PC-3 (cell line): ENCODE measurements around the gene HPCA. TPM values are rescaled to one million over a fixed set of nuclear protein-coding genes. Genes with fewer than 3 reads are reported as not detected.

ENCODE experiments used
- ATAC-seq: fragments of 200-7000 bp; cut with Tn5 transposase; 2 replicates; pipeline ENCODE4 v1.9.1; 2020; ENCODE audit warnings: mild to moderate bottlenecking, moderate library complexity
- BruUV-seq: library from RNA; stranded (reverse); fragments of 400-500 nt; replicated peaks from 2 replicates; lab custom pipeline; 2021; lab: Mats Ljungman, UMichigan
- CTCF ChIA-PET: fragments of 300-600 bp; sonication (Branson Sonifier 250); formaldehyde crosslinking; loops from one replicate; lab custom pipeline; 2022; ENCODE audit warnings: antibody characterized with exemption; lab: Charles Lee
- POLR2A ChIA-PET: fragments of 300-600 bp; sonication (Branson Sonifier 250); formaldehyde crosslinking; loops from one replicate; lab custom pipeline; 2022; ENCODE audit warnings: antibody characterized with exemption; ENCODE audit not compliant: unreplicated experiment; lab: Charles Lee
- DNase-seq: peaks from one replicate; pipeline ENCODE4 v3.0.0-alpha.2; 2015
- H2AFZ ChIP-seq: fragments of 300-600 bp; sonication (generic); 2 replicates; pipeline ENCODE4 v1.6.0; 2016; ENCODE audit warnings: antibody characterized with exemption, low read length
- H3F3A ChIP-seq: fragments of 300-600 bp; sonication (generic); one replicate; pipeline ENCODE4 v1.6.0; 2017; ENCODE audit warnings: antibody characterized with exemption, low read length, control low read depth, mild to moderate bottlenecking; ENCODE audit not compliant: unreplicated experiment
- H3K27ac ChIP-seq: fragments of 300-600 bp; sonication (generic); 2 replicates; pipeline ENCODE4 v1.5.1; 2016; ENCODE audit warnings: mild to moderate bottlenecking, low read length
- H3K27me3 ChIP-seq: fragments of 300-600 bp; sonication (generic); 2 replicates; pipeline ENCODE4 v1.6.1; 2016; ENCODE audit warnings: low read length, mixed read lengths
- H3K36me3 ChIP-seq: fragments of 300-600 bp; sonication (generic); 2 replicates; pipeline ENCODE4 v1.6.1; 2016; ENCODE audit warnings: low read depth, mixed run types, low read length, mixed read lengths
- H3K4me1 ChIP-seq: fragments of 300-600 bp; sonication (generic); 2 replicates; pipeline ENCODE4 v1.5.1; 2016; ENCODE audit warnings: low read length; ENCODE audit not compliant: insufficient read depth
- H3K4me2 ChIP-seq: fragments of 300-600 bp; sonication (generic); 2 replicates; pipeline ENCODE4 v1.6.0; 2016; ENCODE audit warnings: low read length
- H3K4me3 ChIP-seq: fragments of 300-600 bp; sonication (generic); 2 replicates; pipeline ENCODE4 v1.5.1; 2016; ENCODE audit warnings: mild to moderate bottlenecking, low read length, mixed read lengths
- H3K79me2 ChIP-seq: fragments of 300-600 bp; sonication (generic); 2 replicates; pipeline ENCODE4 v1.6.1; 2017; ENCODE audit warnings: low read length, mixed read lengths
- H3K9ac ChIP-seq: fragments of 300-600 bp; sonication (generic); 2 replicates; pipeline ENCODE4 v1.6.0; 2016; ENCODE audit warnings: mild to moderate bottlenecking, low read length
- H3K9me2 ChIP-seq: fragments of 300-600 bp; sonication (generic); replicated peaks from 2 replicates; pipeline ENCODE4 v1.6.1; 2016; ENCODE audit warnings: mixed run types, low read length, mixed read lengths
- H3K9me3 ChIP-seq: fragments of 300-600 bp; sonication (generic); 2 replicates; pipeline ENCODE4 v1.6.1; 2016; ENCODE audit warnings: low read length, mixed read lengths
- H4K20me1 ChIP-seq: fragments of 300-600 bp; sonication (generic); 2 replicates; pipeline ENCODE4 v1.6.1; 2016; ENCODE audit warnings: low read length, mixed read lengths
- EZH2 ChIP-seq: fragments of 300-600 bp; sonication (generic); IDR thresholded peaks from one replicate; pipeline ENCODE4 v1.6.1; 2017; ENCODE audit warnings: antibody characterized with exemption, mild to moderate bottlenecking, low read length; ENCODE audit not compliant: unreplicated experiment
- EZH2phosphoT487 ChIP-seq: fragments of 300-600 bp; sonication (generic); IDR thresholded peaks from 2 replicates; pipeline ENCODE4 v1.6.1; 2018; ENCODE audit warnings: mild to moderate bottlenecking, antibody characterized with exemption, low read length, borderline replicate concordance
- intact Hi-C: fragments of 100-400 bp; cut with micrococcal nuclease; formaldehyde crosslinking; loops from 2 replicates; pipeline ENCODE4 v1.9.0; 2023
- total RNA-seq: library from RNA; depleted of rRNA; stranded (reverse); fragments of >200 nt; gene quantifications from 2 replicates; pipeline ENCODE4 v1.2.3, GENCODE V29; 2014
- TF ChIP-seq, protein P1 (sequence below): fragments of 300-600 bp; sonication (generic); conservative IDR thresholded peaks from 2 replicates; pipeline ENCODE4 v1.5.1; 2017; ENCODE audit warnings: antibody characterized with exemption, low read depth, mild to moderate bottlenecking, low read length

Gene HPCA
- total RNA-seq, 1 experiment from 2014 or later = not detected

DNA sequence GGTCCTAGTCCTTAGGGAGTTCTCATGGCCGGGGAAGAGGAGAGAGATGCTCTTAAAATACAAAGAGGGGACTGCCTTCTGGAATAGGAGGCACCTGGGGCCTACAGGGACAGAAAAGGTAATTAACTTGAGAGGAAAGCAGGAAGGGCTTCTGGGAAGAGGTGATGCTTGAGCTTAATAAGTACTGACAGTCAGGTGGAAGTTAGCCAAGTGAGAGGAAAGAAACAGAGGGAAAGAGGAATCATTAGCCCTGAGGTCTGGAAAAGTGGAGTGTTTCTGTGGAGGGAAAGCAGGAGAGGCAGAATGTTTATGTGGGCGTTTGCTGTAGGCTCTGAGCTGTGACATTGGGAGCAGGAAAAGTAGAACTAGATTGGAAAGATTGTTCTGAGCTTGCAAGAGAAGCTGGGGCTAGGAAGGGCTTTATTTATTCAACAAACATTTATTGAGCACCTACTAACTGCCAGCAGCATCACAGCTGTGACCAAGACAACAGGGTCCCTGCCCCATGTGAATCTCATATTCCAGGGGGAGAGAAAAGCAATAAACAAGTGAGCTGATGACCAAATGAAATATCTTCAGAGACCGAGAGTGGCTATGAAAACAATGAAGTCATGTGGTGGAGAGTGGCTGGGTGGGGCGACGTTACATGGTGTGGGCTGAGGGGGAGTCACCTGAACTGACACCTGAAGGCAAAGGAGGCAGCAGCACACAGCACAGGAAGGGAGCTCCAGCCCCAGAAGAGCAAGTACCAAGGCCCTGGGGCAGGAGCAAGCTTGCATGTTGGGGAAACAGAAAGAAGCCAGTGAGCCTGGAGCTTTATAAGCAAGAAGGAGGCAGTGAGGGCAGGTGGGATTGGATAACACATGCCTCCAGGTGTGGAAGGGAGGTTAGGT is 11.2 kb upstream of the HPCA start:
- H3K79me2 ChIP-seq = no peaks in the 10 kb centered on the region
- POLR2A ChIA-PET = no interaction called here

DNA sequence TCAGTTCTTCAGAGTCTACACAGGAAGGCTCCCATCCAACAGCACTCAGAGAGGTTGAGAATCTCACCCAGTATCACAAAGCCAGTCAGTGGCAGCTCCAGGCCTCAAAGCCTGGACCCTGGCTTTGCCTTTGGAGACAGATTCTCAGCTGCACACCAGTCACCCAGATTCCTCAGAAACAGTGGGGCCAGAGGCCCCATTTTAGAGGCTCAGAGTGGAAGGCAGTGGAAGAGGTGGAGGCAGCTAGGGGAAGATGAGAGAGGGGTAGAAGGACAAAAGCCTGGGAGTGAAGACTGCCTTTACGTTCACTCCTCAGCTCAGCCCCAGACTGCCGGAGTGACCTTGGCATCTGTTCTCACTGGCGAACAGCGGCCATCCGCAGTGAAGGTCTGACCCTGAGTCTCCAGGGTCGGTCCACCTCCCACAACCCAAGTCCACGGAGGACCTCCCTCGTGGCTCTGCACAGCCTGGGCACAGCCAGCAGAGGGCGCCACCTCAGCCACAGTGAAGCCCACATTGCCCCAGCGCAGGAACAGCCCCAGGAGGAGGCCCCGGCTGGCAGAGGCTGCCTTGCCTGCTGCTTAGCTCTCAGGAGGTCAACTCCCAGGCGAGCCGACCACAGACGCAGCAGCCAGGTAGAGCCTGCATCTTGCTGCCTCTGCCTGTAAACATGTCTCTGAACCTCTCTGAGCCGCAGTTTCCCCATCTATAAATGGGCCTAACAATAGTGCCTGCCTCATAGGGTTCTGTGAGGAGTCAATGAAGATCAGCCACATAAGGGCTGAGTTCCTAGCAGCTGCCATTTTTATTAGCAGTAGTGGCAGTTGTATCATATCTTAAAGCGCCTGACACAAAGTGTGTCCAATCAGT is 9.7 kb upstream of the HPCA start:
- TF ChIP-seq EZH2 = no peak
- TF ChIP-seq, protein P1, sequence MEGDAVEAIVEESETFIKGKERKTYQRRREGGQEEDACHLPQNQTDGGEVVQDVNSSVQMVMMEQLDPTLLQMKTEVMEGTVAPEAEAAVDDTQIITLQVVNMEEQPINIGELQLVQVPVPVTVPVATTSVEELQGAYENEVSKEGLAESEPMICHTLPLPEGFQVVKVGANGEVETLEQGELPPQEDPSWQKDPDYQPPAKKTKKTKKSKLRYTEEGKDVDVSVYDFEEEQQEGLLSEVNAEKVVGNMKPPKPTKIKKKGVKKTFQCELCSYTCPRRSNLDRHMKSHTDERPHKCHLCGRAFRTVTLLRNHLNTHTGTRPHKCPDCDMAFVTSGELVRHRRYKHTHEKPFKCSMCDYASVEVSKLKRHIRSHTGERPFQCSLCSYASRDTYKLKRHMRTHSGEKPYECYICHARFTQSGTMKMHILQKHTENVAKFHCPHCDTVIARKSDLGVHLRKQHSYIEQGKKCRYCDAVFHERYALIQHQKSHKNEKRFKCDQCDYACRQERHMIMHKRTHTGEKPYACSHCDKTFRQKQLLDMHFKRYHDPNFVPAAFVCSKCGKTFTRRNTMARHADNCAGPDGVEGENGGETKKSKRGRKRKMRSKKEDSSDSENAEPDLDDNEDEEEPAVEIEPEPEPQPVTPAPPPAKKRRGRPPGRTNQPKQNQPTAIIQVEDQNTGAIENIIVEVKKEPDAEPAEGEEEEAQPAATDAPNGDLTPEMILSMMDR = peak; percentile 78
- no peak for TF ChIP-seq EZH2phosphoT487
- DNase-seq (peak; percentile 57), ATAC-seq (peak; percentile 65)
- H3K27ac ChIP-seq = no peak overlapping the region
- no peaks in the 10 kb centered on the region for H3K27me3 ChIP-seq
- H3K9ac ChIP-seq = no peak overlapping the region
- POLR2A ChIA-PET = no interaction called here
- no peaks in the 10 kb centered on the region for H3K36me3 ChIP-seq
- BruUV-seq = no TSS peak
- H3F3A ChIP-seq = no peaks in the 10 kb centered on the region
- no peak overlapping the region for H2AFZ ChIP-seq
- H3K9me3 ChIP-seq = no peaks in the 10 kb centered on the region
- no peak overlapping the region for H3K4me3 ChIP-seq
- H3K4me2 ChIP-seq = no peak overlapping the region
- intact Hi-C loops = loop anchor here (5.0 kb wide), 1 partner anchor 211 kb away; no protein-coding TSS in a partner anchor
- no peaks in the 10 kb centered on the region for H4K20me1 ChIP-seq
- CTCF ChIA-PET = interaction anchor here (0.5 to 1.8 kb wide), 4 partner anchors 14 to 210 kb away, joined by 3 to 11 read pairs (median 4); no protein-coding TSS in a partner anchor
- no peaks in the 10 kb centered on the region for H3K79me2 ChIP-seq
- no peaks in the 10 kb centered on the region for H3K4me1 ChIP-seq
- no peaks in the 10 kb centered on the region for H3K9me2 ChIP-seq

More for the DNA sequence above, 11.2 kb upstream of the HPCA start:
- CTCF ChIA-PET = interaction anchor here (0.5 to 1.8 kb wide), 4 partner anchors 51 to 230 kb away, joined by 3 to 11 read pairs (median 5); no protein-coding TSS in a partner anchor
- no peaks in the 10 kb centered on the region for H4K20me1 ChIP-seq
- 0 out of 2 replicates have a peak, but pooled peaks cover 4% of the 10 kb centered on the region for H3K4me1 ChIP-seq
- H2AFZ ChIP-seq = no peak overlapping the region
- H3K27ac ChIP-seq = no peak overlapping the region
- no peak for TF ChIP-seq EZH2
- no peak for TF ChIP-seq EZH2phosphoT487
- TF ChIP-seq, protein P1 = no peak
- no peak for DNase-seq
- no peak overlapping the region for H3K9ac ChIP-seq
- no peak overlapping the region for H3K4me2 ChIP-seq
- H3K36me3 ChIP-seq = no peaks in the 10 kb centered on the region
- intact Hi-C loops = loop anchor here (5.0 kb wide), 1 partner anchor 212 kb away; no protein-coding TSS in a partner anchor
- no peak overlapping the region for H3K4me3 ChIP-seq
- no peaks in the 10 kb centered on the region for H3F3A ChIP-seq
- ATAC-seq = no peak
- no TSS peak for BruUV-seq
- H3K9me3 ChIP-seq = no peaks in the 10 kb centered on the region
- H3K9me2 ChIP-seq = no peaks in the 10 kb centered on the region
- peaks cover 8% of the 10 kb centered on the region; the same call in 1 of the 2 replicates for H3K27me3 ChIP-seq
